Right renal pelvis (tissue), 4 donors: Measurements from ENCODE around the gene SHKBP1. TPM values are rescaled to one million over a fixed set of nuclear protein-coding genes. Genes with fewer than 3 reads are reported as not detected.
A peak's percentile ranks its signal among the peaks of the same experiment; 100 is the strongest.
"Not testable (repeated sequence)": the region's sequence is repeated elsewhere in the genome, so short reads cannot be mapped to it uniquely, and the experiment has no call there.

Experiments
- DNase-seq, 4 donors: peaks; one replicate each; pipeline ENCODE4 v3.0.0-alpha.2; 2013; ENCODE audit warnings: low read depth in 4 of 4, low spot score in 3 of 4, missing footprints in 1 of 4
- polyA plus RNA-seq, 4 donors: library from polyadenylated mRNA; unstranded; fragments of 120-200 nt; gene quantifications; one replicate each; pipeline ENCODE4 v1.2.1, GENCODE V29; 2013; ENCODE audit not compliant: insufficient read length in 4 of 4

SHKBP1 gene
- polyA plus RNA-seq, 4 donors = 43.2 to 52.3 (median 47.2) TPM

- no peak for DNase-seq
Measured at GRCh38 chr19:40584007-40584406, 7.3 kb downstream of the SHKBP1 start.

- DNase-seq = no peak
Measured at GRCh38 chr19:40585241-40585981, 8.7 kb downstream of the SHKBP1 start.

GRCh38 chr19:40585982-40586422 lies 9.3 kb downstream of the SHKBP1 start:
- DNase-seq = no peak

GRCh38 chr19:40586611-40587010 lies 9.9 kb downstream of the SHKBP1 start:
- no peak for DNase-seq

- no peak for DNase-seq
Measured at GRCh38 chr19:40588110-40588854, 11.6 kb downstream of the SHKBP1 start.

GRCh38 chr19:40588926-40589569 lies 12.4 kb downstream of the SHKBP1 start:
- DNase-seq = no peak

- DNase-seq = no peak
Measured at GRCh38 chr19:40589591-40590429, 13.1 kb downstream of the SHKBP1 start.

GRCh38 chr19:40590464-40591265 lies 14.0 kb downstream of the SHKBP1 start:
- DNase-seq = no peak

- not testable (repeated sequence) for DNase-seq
Measured at GRCh38 chr19:40591724-40592123, 15.1 kb downstream of the SHKBP1 start.

GRCh38 chr19:40592170-40592569 lies 15.5 kb downstream of the SHKBP1 start:
- DNase-seq = no peak

GRCh38 chr19:40594255-40594654 lies 17.6 kb downstream of the SHKBP1 start:
- no peak for DNase-seq

GRCh38 chr19:40594657-40595091 lies 18.0 kb downstream of the SHKBP1 start:
- no peak for DNase-seq

GRCh38 chr19:40596608-40597328 lies 20.1 kb downstream of the SHKBP1 start:
- no peak for DNase-seq

- no peak for DNase-seq
Measured at GRCh38 chr19:40597329-40597838, 20.7 kb downstream of the SHKBP1 start.

- peak in 2 of 4 donors; percentile 88 to 97 for DNase-seq
Measured at GRCh38 chr19:40598121-40598917, 21.6 kb downstream of the SHKBP1 start.

GRCh38 chr19:40598918-40599307 lies 22.2 kb downstream of the SHKBP1 start:
- no peak for DNase-seq

- DNase-seq = no peak
Measured at GRCh38 chr19:40599331-40599901, 22.7 kb downstream of the SHKBP1 start.
